Medulla oblongata (tissue), 1 donor: Measurements from ENCODE around the gene BIRC3.

Experiments used
- DNase-seq: peaks from one replicate; pipeline ENCODE4 v3.0.0-alpha.2; 2015; ENCODE audit errors: extremely low spot score

BIRC3 gene

DNA sequence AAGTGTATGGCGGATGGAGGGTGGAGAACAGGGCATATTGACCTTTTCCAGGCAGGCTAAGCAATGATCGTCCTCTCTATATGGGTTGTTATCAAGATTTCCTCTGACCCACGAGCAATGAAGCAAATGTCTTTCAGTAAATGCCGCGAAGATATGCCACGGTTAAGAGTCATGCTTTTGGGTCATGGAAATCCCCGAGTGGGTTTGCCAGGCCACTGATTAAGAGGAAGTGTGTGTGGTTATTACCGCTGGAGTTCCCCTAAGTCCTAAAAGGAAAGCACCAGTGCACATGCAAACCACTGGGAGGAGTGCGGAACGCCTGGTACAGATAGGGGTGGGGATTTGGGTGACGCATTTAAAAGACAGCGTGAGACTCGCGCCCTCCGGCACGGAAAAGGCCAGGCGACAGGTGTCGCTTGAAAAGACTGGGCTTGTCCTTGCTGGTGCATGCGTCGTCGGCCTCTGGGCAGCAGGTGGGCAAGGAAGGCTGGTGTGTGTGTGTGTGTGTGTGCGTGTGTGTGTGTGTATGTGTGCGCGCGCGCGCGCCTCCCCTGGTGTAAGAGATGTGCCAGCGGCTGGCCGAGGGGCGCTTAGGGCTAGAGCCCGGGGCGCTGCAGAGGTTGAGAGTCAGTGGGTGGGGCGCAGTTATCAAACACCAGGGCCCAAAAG, at the start of gene BIRC3:
Gene BIRC3 (plus strand): TSS at position 386 of the 669 bp plus-strand sequence. CDS start 7,026 bp downstream, outside the sequence.
- DNase-seq = peak; percentile 89

- no peak for DNase-seq
Measured at GRCh38 chr11:102267609-102268008, 49.7 kb upstream of the BIRC3 start.

GRCh38 chr11:102268083-102268984, 49.0 kb upstream of the BIRC3 start:
- DNase-seq = peak; percentile 56

DNA sequence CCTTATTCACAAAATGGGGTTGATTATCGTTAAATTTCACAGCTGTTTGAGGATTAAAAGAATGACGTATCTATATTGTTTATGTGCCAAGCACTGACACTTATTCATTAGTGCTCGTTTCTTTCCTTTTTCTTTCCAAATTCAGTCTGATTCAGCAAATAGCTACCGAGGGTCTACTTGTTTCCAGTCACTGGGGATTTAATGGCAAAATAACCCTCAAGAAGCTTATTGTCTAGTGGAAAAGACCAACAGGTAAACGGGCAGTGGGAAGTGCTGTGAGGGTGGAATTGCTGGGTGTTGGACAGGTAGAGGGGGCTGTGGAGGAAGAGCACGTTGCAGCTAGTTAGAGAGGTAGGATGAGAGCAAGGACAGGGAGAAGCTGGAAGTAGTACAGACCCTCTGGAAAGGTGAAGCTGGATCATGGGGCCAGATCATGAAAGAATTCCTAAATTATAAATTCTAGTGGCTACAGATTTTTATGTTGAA, 48.3 kb upstream of the BIRC3 start:
- no peak for DNase-seq

DNA sequence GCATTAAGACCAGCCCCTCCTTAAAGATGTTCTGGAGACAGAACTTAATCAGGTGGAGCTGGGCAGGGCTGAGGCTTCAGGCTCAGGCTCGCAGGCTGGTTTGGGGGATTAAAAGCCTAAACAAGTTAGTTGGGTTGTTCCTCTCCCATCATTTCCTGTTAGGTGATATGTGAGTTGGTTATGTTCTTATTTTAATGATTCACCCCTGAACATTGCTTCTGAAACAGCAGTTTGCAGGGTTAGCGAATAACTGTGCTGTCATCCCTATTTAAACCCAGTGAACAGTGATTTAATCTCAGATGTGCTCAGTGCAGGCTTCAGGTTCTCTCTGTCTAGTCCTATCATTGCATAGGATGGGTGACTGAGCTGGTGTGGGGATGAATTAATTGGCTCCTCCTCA, 47.4 kb upstream of the BIRC3 start:
- DNase-seq = no peak

- DNase-seq = no peak
Measured at GRCh38 chr11:102272047-102272824, 45.0 kb upstream of the BIRC3 start.

DNA sequence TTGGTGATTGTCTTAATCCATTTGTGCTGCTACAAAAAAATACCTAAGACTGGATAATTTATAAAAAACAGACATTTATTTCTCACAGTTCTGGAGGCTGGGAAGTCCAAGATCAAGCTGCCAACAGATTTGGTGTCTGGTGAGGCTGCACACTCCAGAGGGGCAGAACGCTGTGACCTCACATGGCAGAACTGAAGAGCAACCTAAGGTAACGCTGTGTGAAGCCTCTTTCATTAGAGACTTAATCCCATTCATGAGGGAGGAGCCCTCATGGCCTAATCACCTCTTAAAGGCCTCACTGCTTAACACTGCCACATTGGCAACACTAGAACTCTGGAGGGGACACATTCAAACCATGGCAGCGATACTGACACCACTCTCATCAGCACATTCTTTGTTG, 42.7 kb upstream of the BIRC3 start:
- DNase-seq = no peak

GRCh38 chr11:102276362-102276761, 40.9 kb upstream of the BIRC3 start:
- no peak for DNase-seq

- no peak for DNase-seq
Measured at GRCh38 chr11:102276783-102277182, 40.5 kb upstream of the BIRC3 start.

DNA sequence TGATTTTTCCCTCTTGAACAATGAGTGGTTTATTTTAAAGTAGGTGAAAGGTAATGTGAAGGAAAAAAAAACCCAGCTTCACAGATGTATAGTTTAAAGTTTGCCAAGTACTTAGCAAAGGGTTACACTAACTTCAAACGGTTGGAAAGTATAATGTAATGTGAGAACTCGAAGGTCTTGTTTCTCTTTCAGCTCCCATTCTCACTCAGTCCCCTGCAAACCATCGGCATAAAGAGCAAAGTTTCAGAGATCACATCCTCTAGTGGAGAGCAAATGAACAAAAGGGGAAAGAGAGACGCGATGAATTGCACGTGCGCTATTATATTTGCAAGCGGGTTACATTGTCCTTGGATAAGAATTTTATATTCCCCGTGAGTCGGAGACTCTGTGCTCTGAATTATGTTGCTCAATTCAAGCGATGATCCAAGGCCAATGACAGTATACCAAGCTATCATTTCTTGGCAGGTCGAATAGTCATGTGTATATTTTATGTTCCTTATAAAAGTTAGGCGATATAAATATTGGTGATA, 37.6 kb upstream of the BIRC3 start:
- no peak for DNase-seq

DNA sequence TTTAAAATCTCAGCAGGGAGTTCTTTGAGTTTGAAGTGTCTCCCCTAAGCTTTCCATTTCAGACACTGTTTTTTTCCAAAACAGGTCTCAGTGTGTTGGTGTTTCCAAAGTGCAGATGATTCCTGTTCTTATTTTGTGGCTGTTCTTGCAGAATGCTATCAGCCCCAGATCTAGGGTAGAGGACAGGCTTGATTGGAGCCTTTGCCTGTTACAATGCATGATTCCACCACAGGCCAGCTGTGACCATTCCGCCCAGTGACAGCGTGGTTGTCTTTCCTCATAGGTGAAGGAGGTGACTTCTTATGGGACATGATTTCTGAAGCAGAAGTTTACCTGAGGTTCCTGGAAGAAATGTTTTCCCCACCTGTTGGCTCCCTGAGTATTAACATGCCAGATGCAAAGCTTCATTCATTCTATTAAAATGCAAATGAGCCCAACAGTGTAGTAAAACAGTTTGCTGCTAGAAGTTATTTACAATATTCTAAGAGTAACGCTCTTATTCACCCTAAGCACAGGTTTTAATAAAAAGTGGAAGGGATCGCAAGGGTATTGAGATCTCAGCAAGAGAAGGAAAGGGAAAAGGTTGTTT, 36.9 kb upstream of the BIRC3 start:
- no peak for DNase-seq

- no peak for DNase-seq
Measured at GRCh38 chr11:102283116-102283485, 34.2 kb upstream of the BIRC3 start.

DNA sequence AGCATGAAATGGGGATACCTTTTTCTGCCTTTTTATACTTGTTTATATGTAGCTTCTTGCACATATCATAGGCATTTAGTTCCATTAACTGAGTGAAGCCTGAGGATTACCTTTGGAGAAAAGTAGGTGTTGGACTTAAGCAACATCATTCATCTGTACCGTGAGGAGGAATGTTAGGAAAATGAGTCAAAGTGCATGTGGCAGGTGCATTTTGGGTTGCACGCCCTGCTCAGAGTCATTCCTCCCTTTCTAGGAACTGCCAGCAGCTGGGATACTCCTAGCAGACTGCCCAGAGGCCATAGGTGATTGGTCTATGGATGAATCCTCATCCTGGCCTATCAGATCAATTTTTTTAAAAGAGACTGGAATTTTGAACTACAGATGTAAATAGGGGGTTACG, 33.3 kb upstream of the BIRC3 start:
- no peak for DNase-seq

GRCh38 chr11:102286292-102286691, 31.0 kb upstream of the BIRC3 start:
- DNase-seq = no peak

- DNase-seq = peak; percentile 85
Measured at GRCh38 chr11:102287964-102288724, 29.1 kb upstream of the BIRC3 start.

DNA sequence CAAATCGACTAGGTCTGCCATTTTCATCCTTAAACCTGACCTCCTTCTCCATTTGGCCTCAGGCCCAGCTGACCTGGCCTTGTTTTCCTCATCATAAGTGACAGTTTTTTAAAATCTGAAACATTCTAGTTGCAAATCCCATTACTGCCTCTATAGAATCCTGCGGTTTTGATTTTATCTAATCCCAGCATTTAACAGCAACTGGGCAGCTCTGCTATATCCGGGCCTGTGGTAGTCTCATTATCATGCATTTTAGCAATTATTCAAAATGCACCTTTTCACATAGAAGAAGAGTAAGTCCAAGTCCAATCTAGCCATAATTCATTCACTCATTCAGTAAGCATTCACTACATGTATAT, 28.6 kb upstream of the BIRC3 start:
- no peak for DNase-seq

DNA sequence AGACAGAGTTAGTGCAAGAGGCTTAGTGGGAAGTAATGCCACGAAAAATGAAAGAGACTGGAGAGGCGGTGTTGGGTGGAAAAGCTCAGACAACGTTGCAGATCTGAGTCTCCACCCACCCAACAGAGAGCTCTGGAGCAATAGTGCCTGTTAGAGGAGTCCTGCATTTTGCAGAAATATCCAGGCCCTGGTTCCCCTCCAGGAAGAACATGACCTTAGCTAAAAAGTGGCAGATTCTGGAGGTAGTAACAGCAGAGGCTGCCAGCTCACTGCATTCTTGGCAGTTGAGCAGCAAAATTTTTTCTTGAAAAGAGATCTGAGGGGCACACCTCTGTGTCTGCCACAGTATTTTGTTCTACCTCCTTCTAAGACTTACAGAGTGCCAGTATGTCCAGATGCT, 27.7 kb upstream of the BIRC3 start:
- no peak for DNase-seq

- no peak for DNase-seq
Measured at GRCh38 chr11:102291831-102292230, 25.5 kb upstream of the BIRC3 start.

GRCh38 chr11:102292933-102293332, 24.4 kb upstream of the BIRC3 start:
- no peak for DNase-seq

- peak; percentile 79 for DNase-seq
Measured at GRCh38 chr11:102293873-102294601, 23.2 kb upstream of the BIRC3 start.
